Endodermal cell (in vitro differentiated cells): ENCODE measurements around the gene USP17L30. TPM values are rescaled to one million over a fixed set of nuclear protein-coding genes. Genes with fewer than 3 reads are reported as not detected.
"Not testable (repeated sequence)": the region's sequence is repeated elsewhere in the genome, so short reads cannot be mapped to it uniquely, and the experiment has no call there.

Source experiments
- DNase-seq: peaks from one replicate; pipeline ENCODE4 v3.0.0-alpha.2; 2017
- H3K27ac ChIP-seq: 2 replicates; pipeline ENCODE4 v1.5.1; 2013; ENCODE audit warnings: mild to moderate bottlenecking, low read depth, low read length, moderate library complexity
- H3K27me3 ChIP-seq: 2 replicates; pipeline ENCODE4 v1.6.1; 2013; ENCODE audit warnings: mild to moderate bottlenecking, low read length, moderate library complexity; ENCODE audit not compliant: insufficient read depth, control insufficient read depth, poor library complexity, severe bottlenecking
- H3K36me3 ChIP-seq: 2 replicates; pipeline ENCODE4 v1.7.0; 2013; ENCODE audit warnings: mild to moderate bottlenecking, low read length, moderate library complexity; ENCODE audit not compliant: control insufficient read depth, insufficient read depth
- H3K4me1 ChIP-seq: one replicate; pipeline ENCODE4 v1.7.0; 2013; ENCODE audit warnings: low read length; ENCODE audit not compliant: control insufficient read depth, insufficient read depth
- H3K4me3 ChIP-seq: 2 replicates; pipeline ENCODE4 v1.5.1; 2013; ENCODE audit warnings: mild to moderate bottlenecking, low read length, moderate library complexity
- H3K9ac ChIP-seq: 2 replicates; pipeline ENCODE4 v1.6.1; 2013; ENCODE audit warnings: mild to moderate bottlenecking, low read length, moderate library complexity; ENCODE audit not compliant: poor library complexity, severe bottlenecking; ENCODE audit errors: extremely low read depth
- H3K9me3 ChIP-seq: 2 replicates; pipeline ENCODE4 v1.6.1; 2013; ENCODE audit warnings: mild to moderate bottlenecking, low read length, moderate library complexity; ENCODE audit not compliant: control insufficient read depth
- H3K27ac Mint-ChIP-seq: 2 replicates; pipeline ENCODE4 v1.8.0; 2020; ENCODE audit warnings: mixed read lengths
- H3K27me3 Mint-ChIP-seq: 2 replicates; pipeline ENCODE4 v1.8.0; 2021; ENCODE audit warnings: mild to moderate bottlenecking, mixed read lengths; ENCODE audit not compliant: insufficient read depth
- H3K36me3 Mint-ChIP-seq: 2 replicates; pipeline ENCODE4 v1.8.0; 2020; ENCODE audit warnings: low read depth, mixed read lengths
- H3K4me1 Mint-ChIP-seq: 2 replicates; pipeline ENCODE4 v1.8.0; 2020; ENCODE audit warnings: mixed read lengths
- H3K4me3 Mint-ChIP-seq: 2 replicates; pipeline ENCODE4 v1.8.0; 2020; ENCODE audit warnings: mild to moderate bottlenecking, moderate library complexity, mixed read lengths
- H3K9me3 Mint-ChIP-seq: 2 replicates; pipeline ENCODE4 v1.8.0; 2020; ENCODE audit warnings: mild to moderate bottlenecking, mixed read lengths
- WGBS, 2 experiments: methylation state at CpG; one replicate each; pipeline versions ENCODE4 v1.1.5 to v1.1.7; 2013; ENCODE audit warnings: missing lambda C conversion rate in 2 of 2, mixed read lengths in 1 of 2; ENCODE audit not compliant: insufficient coverage in 1 of 2, insufficient read length in 1 of 2; 5-methylcytosine and 5-hydroxymethylcytosine counted together
- total RNA-seq, 2 donors: library from RNA; stranded (reverse); fragmentation: NEBNext Ultra II Directional in 1 of 2; extraction: Animal tissue kit (Norgen Biotek cat#: 25700) in 1 of 2; gene quantifications; 2 replicates in 1 of 2; 3 replicates in 1 of 2; pipeline ENCODE4 v1.2.1, GENCODE V29; 2021
- TF ChIP-seq, protein P1 (sequence below): fragments of 200-600 bp; sonication (generic); conservative IDR thresholded peaks from 2 replicates; pipeline ENCODE4 v1.5.0; 2021; ENCODE audit warnings: antibody characterized with exemption, mild to moderate bottlenecking

The USP17L30 gene
- total RNA-seq, 2 donors from 2014 or later: not detected

DNA sequence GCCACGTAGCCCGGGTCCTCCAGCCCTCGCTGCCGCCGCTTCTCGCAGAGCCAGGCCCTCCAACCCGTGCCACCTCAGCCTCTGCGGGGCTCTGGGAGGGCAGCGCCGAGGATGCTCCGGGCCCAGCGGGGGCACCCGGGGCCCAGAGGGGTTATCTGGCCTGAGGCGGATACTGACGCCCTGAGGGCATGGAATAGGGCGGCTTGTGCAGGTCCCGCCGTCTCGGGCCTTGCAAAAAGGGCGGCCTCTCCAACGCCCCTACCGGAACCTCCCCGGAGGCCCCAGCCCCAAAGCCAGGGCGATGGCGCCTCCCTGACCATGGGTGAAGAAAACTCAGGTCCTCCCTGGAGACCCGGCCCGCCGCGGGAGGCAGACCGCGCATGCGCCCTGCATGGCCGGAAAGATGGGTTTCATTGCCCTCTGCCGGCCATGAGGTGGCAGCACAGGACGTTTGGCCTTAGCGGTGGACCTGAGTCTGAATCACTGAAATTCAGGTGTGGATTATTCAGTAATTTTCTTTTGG lies 18.1 kb downstream of the USP17L30 start:
- H3K4me1 ChIP-seq, H3K9me3 ChIP-seq, H3K27me3 ChIP-seq, H3K9ac ChIP-seq, H3K27ac Mint-ChIP-seq, H3K27ac ChIP-seq, H3K4me3 ChIP-seq, H3K4me1 Mint-ChIP-seq, H3K36me3 ChIP-seq, H3K27me3 Mint-ChIP-seq, H3K36me3 Mint-ChIP-seq: not testable (repeated sequence)
- peak; percentile 73 for DNase-seq
- H3K4me3 Mint-ChIP-seq: peak overlapping the region; percentile 31
- 60 to 61% methylated on average over 6 to 27 of the region's 36 CpGs for WGBS, 2 experiments
- TF ChIP-seq, protein P1, sequence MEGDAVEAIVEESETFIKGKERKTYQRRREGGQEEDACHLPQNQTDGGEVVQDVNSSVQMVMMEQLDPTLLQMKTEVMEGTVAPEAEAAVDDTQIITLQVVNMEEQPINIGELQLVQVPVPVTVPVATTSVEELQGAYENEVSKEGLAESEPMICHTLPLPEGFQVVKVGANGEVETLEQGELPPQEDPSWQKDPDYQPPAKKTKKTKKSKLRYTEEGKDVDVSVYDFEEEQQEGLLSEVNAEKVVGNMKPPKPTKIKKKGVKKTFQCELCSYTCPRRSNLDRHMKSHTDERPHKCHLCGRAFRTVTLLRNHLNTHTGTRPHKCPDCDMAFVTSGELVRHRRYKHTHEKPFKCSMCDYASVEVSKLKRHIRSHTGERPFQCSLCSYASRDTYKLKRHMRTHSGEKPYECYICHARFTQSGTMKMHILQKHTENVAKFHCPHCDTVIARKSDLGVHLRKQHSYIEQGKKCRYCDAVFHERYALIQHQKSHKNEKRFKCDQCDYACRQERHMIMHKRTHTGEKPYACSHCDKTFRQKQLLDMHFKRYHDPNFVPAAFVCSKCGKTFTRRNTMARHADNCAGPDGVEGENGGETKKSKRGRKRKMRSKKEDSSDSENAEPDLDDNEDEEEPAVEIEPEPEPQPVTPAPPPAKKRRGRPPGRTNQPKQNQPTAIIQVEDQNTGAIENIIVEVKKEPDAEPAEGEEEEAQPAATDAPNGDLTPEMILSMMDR: peak; percentile 74
- peaks cover 22% of the 10 kb centered on the region for H3K9me3 Mint-ChIP-seq

DNA sequence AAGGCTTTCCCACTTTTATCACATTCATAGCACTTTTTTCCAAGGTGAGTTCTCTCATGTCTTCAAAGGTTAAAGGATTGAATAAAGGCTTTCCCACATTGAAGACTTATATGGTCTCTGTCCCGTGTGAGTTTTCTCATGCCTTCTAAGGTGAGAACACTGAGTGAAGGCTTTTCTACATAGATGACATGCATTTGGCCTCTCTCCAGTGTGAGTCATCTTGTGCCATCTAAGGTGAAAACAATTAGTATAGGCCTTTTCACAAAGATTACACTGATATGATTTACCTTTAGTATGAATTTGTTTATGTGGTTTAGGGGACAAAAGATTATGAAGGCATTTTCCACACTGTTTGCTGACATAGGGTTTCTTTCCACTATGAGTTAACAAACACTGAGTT lies 21.2 kb downstream of the USP17L30 start:
- H3K9ac ChIP-seq: no peak overlapping the region
- H3K9me3 ChIP-seq: no peaks in the 10 kb centered on the region
- no peak overlapping the region for H3K27ac ChIP-seq
- no peaks in the 10 kb centered on the region for H3K36me3 ChIP-seq
- H3K27me3 ChIP-seq: no peaks in the 10 kb centered on the region
- H3K4me1 Mint-ChIP-seq: no peaks in the 10 kb centered on the region
- TF ChIP-seq, protein P1: no peak
- H3K9me3 Mint-ChIP-seq: peaks cover 20% of the 10 kb centered on the region
- H3K27ac Mint-ChIP-seq: no peak overlapping the region
- WGBS, 2 experiments: 63 to 75% methylated on average over 1 of the region's 1 CpG
- no peaks in the 10 kb centered on the region for H3K36me3 Mint-ChIP-seq
- no peak overlapping the region for H3K4me3 ChIP-seq
- DNase-seq: no peak
- H3K27me3 Mint-ChIP-seq: peaks cover 1% of the 10 kb centered on the region
- no peak overlapping the region for H3K4me3 Mint-ChIP-seq
- H3K4me1 ChIP-seq: no peaks in the 10 kb centered on the region

DNA sequence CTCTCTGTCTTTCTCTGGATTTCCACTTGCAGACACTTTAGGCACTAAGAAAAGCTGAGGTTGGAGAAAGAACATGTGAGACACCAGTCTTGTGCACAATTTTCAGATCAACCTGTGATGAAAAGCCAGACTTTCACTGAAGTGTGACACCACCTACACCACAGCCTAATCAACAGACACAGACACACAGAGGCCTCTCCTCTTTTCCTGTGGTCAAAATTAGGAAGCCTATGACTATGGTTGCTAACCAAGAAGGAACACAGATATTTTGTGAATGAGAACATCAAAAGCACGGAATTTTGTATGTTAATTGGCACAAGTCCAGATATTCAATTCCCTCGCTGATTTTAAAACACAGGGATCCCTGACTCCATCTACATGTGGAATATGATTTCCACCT lies 26.1 kb downstream of the USP17L30 start:
- not testable (repeated sequence) for H3K27me3 ChIP-seq, H3K4me3 ChIP-seq, H3K36me3 ChIP-seq, H3K36me3 Mint-ChIP-seq, H3K9ac ChIP-seq, H3K27ac Mint-ChIP-seq, H3K27ac ChIP-seq, H3K4me1 ChIP-seq, H3K27me3 Mint-ChIP-seq, H3K9me3 ChIP-seq, H3K4me3 Mint-ChIP-seq, H3K9me3 Mint-ChIP-seq, H3K4me1 Mint-ChIP-seq, DNase-seq
- 79 to 92% methylated on average over 2 of the region's 2 CpGs for WGBS, 2 experiments

DNA sequence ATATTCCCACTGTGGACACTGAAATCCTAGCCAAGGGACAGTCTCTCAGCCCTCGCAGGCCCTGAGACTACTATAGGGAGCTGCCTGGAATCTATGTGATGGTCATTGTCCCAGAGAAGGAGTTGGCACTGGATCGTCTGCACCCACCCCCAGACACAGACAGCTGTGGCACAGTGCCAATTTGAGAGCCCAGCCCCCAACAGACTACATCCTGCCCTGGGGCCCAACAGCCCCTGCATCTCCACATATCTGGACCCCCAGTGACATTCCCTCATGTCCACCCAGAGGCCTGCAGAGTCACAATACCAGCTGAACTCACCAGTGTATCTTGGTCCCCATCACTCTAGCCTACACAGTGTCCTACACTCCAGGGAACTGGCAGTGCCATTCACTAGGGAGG lies 42.8 kb downstream of the USP17L30 start:
- not testable (repeated sequence) for H3K9me3 ChIP-seq, DNase-seq, H3K4me1 Mint-ChIP-seq, H3K4me3 Mint-ChIP-seq, H3K4me1 ChIP-seq, H3K27me3 Mint-ChIP-seq, H3K27me3 ChIP-seq, H3K4me3 ChIP-seq, H3K36me3 ChIP-seq, H3K9ac ChIP-seq, H3K36me3 Mint-ChIP-seq, H3K27ac ChIP-seq, H3K27ac Mint-ChIP-seq
- 81% methylated on average over 2 of the region's 2 CpGs; no CpG with 5 or more reads in 1 of the 2 experiments for WGBS, 2 experiments
- H3K9me3 Mint-ChIP-seq: peaks cover 39% of the 10 kb centered on the region

DNA sequence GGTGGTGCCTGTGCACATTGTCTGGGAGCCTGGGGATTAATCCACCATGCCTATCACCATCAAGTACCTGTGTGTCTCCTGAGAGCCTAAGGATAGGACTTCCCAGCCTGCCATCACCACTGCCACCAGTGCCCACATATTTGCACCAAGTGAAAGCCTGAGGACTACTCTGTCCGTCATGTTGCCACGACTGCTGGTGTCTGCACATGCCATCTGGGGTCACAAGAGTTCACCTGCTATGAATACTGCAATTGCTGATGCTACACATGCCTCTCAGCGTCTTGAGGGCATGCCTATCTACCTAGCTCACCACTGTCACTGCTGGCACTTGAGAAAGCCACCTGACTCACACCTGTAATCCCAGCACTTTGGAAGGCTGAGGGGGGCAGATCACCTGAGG lies 43.6 kb downstream of the USP17L30 start:
- H3K36me3 ChIP-seq, H3K4me1 Mint-ChIP-seq, H3K4me1 ChIP-seq, H3K4me3 Mint-ChIP-seq, DNase-seq, H3K27ac ChIP-seq, H3K4me3 ChIP-seq, H3K9ac ChIP-seq, H3K36me3 Mint-ChIP-seq, H3K27me3 Mint-ChIP-seq, H3K27ac Mint-ChIP-seq, H3K9me3 ChIP-seq, H3K27me3 ChIP-seq: not testable (repeated sequence)
- H3K9me3 Mint-ChIP-seq: peaks cover 40% of the 10 kb centered on the region
- 57 to 80% methylated on average over 1 to 3 of the region's 3 CpGs for WGBS, 2 experiments
